HL-60 (cell line): ENCODE data around the gene DHRSX.

ENCODE experiments used
- GABPA ChIP-seq: IDR thresholded peaks from 2 replicates; pipeline ENCODE4 v1.6.1; 2012; ENCODE audit warnings: low read depth
- TF ChIP-seq, protein P1 (sequence below): IDR thresholded peaks from 2 replicates; pipeline ENCODE4 v1.6.1; 2012; ENCODE audit warnings: low read depth; ENCODE audit not compliant: insufficient replicate concordance

DNA sequence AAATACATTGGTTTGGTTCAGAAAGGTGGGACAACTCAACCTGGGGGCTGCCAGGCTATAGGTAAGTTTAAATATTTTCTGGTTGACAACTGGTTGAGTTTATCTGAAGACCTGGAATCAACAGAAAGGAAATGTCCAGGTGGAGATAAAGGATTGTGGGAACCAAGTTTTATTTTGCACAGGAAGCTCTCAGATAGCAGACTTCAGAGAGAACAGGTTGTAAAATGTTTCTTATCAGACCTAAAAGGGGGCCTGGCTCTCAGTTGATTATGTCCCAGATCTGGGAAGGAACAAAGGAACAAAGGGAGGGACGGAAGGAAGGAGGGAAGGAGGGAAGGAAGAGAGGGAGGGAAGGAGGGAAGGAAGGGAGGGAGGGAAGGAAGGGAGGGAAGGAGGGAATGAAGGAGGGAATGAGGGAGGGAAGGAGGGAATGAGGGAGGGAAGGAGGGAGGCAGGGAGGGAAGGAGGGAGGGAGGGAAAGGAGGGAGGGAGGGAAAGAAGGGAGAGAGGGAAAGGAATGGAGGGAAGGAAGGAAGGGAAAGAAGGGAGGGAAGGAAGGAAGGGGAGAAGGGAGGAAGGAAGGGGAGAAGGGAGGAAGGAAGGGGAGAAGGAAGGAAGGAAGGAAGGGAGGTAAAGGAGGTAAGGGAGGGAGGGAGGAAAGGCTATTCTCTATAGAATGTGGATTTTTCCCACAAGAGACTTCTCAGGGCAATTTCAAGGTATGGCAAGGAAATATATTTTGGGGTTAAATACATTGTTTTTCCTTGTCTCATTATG is 186.7 kb downstream of the DHRSX start:
- TF ChIP-seq, protein P1, sequence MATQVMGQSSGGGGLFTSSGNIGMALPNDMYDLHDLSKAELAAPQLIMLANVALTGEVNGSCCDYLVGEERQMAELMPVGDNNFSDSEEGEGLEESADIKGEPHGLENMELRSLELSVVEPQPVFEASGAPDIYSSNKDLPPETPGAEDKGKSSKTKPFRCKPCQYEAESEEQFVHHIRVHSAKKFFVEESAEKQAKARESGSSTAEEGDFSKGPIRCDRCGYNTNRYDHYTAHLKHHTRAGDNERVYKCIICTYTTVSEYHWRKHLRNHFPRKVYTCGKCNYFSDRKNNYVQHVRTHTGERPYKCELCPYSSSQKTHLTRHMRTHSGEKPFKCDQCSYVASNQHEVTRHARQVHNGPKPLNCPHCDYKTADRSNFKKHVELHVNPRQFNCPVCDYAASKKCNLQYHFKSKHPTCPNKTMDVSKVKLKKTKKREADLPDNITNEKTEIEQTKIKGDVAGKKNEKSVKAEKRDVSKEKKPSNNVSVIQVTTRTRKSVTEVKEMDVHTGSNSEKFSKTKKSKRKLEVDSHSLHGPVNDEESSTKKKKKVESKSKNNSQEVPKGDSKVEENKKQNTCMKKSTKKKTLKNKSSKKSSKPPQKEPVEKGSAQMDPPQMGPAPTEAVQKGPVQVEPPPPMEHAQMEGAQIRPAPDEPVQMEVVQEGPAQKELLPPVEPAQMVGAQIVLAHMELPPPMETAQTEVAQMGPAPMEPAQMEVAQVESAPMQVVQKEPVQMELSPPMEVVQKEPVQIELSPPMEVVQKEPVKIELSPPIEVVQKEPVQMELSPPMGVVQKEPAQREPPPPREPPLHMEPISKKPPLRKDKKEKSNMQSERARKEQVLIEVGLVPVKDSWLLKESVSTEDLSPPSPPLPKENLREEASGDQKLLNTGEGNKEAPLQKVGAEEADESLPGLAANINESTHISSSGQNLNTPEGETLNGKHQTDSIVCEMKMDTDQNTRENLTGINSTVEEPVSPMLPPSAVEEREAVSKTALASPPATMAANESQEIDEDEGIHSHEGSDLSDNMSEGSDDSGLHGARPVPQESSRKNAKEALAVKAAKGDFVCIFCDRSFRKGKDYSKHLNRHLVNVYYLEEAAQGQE = no peak
- TF ChIP-seq GABPA = no peak
